GM21515 (cell line): ENCODE results near the gene NTN1.

Source experiments
- ATAC-seq: cut with Tn5 transposase; IDR thresholded peaks from one replicate; pipeline ENCODE4 v1.9.1; 2021; ENCODE audit not compliant: unreplicated experiment

The NTN1 gene

DNA sequence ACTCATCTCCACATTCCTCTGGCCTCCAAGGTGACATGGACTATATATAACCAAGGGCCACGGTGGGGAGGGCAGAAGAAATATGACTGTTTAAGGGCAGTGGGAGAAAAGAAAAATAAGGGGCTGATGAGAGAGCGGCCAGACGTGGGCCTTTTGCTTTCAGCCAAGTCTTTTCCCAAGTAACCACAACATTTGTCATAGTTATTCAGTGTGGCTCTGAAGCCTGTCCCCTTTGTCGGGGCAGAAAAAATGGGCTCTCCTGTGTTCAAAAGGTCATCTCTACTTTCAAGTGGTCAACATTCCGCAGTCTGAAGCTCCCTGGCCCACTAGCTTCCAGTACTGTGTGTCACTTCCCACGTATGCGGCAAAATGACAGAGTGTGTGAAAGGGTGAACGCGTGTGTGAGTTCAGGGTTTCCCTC, 245.4 kb downstream of the NTN1 start:
- no peak for ATAC-seq

DNA sequence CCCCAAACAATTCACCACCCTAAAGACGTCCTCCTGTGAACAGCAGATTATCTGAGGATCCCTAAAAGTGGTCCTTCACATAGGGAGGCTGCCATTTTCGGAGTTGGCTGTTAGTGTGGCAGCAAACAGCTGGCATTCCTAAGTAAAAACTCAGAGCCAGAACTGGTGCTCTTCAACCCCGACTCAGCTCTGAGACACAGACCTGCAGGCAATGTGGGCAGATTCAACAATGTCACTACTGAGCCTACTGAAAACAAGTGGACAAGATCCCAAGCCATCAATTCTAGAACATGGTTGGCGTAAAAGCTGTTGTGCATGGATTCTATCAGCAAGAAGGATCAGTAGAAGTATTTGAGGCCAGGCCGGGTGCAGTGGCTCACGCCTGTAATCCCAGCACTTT, 247.2 kb downstream of the NTN1 start:
- no peak for ATAC-seq

DNA sequence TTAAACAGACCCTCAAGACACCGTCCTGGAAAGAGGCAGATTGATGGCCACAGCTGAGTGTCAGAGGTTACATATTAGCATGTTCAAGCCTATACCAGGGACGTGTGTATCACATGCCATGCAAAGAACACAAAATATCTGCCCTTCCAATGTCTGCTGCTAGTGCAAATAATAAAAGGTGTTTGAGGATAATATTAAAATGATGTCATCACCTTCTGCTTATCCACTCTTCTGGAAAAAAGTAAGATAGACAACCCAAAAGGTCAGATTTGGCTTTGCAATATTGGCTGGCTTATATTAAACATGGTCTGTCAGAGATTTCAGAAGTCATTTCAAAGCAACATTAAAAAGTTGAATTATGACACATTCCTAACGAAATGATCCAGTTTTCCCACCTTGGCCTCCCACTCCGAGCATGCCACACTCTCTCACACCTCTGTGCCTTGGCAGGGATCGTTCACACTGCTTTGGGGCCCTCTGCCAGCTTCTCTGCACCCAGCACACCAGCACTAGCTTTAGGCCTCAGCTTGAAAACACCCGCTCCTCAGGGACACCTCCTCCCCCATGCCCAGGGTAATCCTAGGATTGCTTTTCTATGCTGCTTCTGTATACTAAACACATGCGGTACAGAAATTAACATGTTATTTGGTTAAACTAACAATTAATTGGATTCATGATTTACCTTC, 248.2 kb downstream of the NTN1 start:
- ATAC-seq: no peak

DNA sequence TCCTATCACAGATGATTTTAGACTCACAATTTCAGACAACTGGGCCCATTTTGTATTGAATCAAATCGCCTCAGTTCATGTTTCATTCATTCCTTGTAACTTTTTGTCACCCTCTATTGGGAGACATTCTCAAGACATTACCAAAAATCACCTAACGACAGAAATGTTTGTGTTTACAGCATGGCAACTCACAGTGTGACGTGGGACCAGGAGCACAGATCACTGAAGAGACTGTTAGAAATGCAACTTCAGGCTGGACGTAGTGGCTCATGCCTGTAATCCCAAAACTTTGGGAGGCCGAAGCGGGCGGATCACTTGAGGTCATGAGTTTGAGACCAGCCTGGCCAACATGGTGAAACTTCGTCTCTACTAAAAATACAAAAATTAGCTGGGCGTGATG, 249.6 kb downstream of the NTN1 start:
- no peak for ATAC-seq

DNA sequence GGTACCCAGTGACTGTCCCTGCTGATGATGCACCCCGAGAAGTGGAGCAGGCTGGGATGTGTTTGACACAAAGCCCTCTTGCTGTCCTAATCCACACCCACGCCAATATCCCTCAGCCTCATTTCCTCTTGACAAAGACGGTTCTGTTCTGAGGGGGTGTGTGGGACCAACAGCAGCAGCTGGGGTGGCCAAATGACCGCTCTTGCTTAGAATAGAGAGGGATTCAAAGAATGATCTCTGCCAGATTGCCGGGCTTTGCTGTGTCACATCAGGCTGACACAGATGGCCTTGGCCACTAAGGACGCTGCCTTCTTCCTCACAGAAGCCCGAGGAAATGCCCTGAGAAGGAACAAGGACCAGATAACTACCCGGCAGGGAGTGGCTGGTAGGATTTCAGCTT, 250.7 kb downstream of the NTN1 start:
- no peak for ATAC-seq

DNA sequence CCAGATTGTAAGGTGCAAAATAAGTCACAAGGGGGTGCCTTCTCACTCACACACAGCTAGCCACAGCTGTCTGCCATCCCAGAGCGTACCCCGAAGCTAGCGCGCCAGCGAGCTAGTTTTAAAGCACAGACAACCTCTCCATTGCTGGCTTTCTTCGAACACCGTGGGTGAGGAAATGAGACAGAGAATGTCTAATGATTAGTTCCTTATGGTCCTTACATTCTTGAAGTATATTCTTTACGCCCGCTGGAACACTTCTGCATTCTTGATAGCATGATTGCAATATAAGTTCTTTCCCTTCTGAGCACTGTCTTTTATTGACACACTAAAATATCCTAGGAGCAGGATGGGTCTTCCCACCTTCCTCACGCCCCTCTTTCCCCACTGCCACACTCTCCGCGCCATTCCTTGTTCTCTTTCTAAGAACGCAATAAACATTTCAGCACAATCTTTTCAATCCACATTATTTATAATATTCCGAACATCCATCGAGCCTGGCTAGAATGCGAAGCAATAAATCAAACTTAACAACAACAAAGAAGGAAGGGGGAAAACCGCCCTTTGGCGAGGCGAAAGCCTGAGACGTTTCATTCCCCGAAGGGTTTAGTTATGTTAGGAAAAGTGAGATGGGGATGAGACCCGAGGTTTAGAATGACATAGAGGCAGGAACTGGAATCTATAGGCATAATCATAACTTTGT, 251.3 kb downstream of the NTN1 start:
- ATAC-seq: no peak

DNA sequence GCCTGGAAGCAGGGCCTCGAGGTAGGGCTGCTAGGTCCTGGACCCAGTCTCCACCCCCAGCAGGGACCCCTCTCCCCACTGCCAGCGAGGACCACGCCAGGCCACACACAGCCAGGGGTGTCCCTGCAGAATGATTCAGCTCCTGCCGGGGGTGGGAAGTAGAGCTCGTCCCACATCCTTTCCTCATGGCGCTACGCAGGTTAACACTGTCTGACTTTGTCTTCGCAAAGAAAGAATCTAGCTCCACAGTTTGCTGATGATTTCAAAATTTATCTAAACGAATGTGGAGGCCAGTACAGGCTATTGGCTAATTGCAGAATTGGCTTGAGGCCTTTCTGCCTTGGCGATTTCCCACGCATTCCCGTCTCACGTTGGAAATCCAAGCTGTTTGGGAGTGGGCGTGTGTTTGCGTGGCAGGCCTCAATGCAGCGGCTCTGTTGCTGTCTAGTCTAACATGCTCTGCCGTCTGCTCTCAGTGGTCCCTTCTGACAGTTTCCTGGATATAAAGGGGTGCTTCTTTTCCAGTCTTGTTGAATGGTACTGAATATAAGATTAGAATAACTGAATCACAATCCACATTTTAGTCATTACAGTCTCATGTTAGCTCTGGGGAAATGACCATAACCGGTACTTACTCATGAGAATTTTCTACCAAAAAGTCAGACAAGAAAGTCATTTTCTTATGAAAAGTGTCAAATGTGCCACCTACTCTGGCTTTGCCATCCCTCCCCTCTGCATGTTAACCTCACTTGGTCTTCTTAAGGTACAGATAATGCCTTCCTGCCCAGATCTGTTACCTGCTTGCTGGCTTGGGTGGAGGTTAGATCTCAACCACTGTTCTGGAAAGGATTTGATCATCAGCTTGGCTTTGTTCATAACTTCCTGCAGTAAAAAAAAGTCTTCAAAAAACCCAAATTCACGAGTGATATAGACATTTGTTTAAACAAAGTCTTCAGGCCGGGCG, 252.4 kb downstream of the NTN1 start:
- ATAC-seq: no peak

DNA sequence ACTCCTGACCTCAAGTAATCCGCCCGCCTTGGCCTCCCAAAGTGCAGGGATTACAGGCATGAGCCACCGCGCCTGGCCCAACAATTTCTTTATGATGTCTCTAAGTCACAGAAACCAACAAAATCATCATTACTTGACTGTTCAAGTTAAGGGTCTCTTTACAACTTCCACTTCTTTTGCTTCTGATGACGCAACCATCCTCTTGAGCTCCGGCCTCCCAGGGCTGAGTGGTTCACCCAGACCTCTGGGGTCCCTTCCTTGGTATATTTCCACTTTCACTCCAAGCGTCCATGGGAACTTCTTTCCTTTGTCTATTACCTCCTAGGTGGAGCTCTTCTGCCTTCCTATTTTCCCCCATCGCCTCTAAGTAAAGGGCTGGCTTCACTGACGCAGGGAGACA, 253.7 kb downstream of the NTN1 start:
- no peak for ATAC-seq

DNA sequence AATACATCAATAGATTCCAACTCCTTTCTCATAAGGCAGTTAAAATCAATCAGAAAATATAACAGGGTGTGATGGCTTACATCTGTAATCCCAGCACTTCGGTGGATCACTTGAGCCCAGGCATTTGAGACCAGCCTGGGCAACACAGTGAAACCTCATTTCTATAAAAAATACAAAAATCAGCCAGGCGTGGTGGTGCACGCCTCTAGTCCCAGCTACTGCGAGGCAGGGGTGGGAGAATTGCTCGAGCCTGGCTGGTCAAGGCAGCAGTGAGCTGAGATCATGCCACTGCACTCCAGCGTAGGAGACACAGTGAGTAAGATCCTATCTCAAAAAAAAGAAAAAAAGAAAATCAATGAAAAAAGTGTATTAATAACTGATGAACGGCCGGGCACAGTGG, 258.6 kb downstream of the NTN1 start:
- no peak for ATAC-seq

DNA sequence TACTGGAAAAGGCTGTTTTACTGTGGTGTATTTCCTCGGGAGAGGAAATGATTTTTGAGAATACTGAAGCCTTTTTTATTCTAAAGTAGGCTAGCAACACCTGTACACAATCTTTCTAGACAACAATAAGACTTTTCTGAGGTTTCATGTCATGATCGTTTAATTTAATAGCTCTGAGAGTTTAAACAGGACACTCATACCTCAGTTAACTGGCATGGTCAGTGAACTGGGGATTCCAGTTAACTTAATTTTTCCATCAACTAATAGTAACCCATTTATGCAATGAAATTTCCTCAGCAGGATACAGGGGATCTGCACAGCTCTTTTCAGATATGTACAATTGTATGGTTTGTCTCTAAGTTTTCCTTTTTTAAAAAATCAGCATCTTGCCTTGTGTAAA, 262.6 kb downstream of the NTN1 start:
- no peak for ATAC-seq

DNA sequence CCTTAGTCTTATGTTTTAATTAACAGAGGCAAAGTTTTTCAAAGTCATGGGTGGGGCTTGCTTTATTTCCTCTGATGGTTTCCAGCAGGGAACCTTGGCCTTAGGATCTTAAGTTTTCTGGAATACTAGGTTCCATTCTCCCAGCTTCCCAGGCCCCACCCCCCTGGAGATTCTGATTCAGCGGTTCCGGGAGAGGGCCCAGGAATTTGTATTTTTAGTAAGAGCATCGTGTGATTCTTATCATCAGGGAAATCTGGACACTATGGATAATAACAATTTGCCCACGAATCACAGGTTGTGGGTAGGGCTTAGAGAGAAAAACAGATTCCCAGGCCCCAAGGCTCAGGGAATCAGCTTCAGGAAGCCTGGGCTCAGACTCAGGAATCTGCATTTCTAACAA, 263.6 kb downstream of the NTN1 start:
- no peak for ATAC-seq

DNA sequence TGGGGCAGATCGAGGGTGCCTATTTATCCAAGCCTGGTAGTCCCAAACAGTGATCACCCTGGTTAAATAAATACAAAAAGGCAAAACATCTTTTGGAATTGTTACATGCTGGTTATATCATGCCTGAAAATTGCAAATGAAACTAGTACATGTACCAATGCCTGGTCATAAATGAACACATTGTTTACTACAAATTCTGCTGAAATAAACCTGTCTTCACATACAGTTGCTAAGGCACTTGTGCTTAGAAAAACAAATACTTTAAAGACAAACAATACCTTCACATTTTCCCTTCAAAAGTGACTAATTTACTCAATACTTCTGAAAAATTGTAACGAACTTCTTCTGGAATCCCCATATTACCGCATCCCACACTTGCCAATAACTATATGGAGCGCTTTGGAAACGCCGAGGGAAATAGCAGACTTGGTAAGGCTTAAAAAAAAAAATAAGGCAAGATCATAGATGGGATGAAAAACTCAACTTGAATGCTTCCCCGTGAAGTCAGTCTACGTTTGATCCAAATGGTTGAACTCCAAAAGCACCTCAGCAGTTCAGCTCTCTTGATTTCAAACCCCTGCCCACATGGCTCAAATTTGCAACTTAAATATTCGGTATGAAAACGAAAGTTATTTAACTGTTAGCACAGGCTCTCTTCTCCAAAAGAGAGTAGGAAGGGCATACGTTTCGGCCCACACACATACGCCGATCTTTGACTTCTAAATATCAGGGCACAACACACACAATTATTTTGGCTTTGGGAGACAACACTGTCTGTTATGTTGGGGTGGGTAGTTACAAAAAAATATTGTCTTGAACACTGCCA, 264.5 kb downstream of the NTN1 start:
- no peak for ATAC-seq

DNA sequence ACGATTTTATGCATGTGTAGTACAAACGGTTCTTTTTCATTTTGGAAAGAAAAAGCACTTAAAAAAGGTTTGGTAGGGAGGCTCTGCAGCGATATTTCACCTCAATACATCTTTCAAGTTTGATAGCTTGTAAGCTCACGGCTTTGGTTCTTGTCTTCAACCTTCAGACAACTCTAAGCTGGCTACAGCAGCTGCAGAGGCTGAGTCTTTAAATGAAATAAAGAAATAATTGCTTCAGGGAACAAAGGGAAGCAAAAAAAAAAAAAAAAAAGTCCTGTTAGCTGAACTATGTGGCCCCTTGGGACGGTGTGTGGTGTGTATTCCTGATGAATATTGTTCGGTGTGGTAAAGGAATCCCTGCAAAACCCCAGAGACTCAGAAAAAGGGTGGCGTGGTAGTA, 265.1 kb downstream of the NTN1 start:
- ATAC-seq: no peak

DNA sequence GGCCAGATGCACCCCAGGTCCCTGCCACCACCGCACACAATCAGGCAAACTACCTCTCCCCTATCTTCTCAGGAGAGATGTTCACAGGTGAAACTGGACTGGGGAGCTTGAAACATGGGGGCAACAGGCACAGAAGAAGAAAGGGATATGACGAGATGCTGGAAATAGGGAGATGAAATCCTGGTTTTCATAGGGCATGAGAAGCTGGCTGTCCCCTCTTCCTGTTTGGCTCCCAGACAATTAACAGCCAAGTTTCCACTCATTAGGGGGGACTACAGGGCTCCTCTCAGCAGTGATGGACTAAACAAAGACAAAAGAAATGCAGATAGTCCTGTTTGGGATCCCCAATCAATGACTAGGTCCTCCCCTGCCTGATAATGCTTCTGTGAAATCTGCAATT, 266.0 kb downstream of the NTN1 start:
- ATAC-seq: no peak

DNA sequence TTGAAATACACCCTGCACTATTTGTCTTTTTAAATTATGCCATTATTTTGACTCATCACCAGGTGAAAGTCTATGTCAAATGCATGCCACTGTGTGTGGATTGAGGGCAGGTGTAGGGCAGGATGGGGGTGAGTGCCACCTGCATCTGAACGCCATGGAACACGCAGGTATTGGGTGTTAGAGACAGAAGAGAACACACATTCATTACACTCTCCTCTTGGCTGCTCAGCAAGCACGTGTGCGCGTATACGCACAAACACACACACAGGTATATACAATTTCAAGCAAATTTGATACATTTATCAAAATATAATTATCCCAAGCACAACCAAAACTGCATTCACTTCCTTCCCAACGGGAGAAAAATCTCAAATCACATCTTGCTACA, 268.9 kb downstream of the NTN1 start:
- ATAC-seq: no peak

DNA sequence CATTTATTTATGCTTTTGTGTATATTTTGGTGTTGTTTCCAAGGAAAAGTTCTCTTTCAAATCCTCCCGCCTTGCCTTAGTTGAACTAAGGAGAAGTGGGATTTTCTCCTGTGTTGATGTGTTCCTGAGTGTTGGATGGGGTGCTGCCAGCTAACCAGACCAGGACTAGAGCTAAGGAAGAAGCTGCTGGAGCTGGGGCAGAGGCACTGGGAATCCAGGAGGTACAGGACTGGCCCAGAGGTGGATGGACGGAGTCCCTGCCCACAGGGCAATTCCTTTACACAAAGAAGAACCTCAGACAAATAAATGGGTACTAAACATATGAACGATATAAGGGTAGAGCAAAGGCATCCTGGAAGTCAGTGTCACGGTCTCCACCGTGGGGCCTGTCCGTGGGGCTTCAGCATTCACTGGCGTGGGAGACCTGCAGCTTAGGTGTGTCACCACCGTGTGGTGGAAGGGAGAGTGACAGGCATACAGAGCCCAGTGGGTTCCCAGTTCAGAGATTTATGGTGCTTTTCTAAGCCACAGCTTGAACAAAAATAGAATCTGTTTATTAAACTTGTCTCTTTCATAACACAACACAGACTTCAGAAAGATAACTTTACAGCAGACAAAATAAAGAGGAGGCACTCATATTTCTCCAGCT, 270.7 kb downstream of the NTN1 start:
- no peak for ATAC-seq

DNA sequence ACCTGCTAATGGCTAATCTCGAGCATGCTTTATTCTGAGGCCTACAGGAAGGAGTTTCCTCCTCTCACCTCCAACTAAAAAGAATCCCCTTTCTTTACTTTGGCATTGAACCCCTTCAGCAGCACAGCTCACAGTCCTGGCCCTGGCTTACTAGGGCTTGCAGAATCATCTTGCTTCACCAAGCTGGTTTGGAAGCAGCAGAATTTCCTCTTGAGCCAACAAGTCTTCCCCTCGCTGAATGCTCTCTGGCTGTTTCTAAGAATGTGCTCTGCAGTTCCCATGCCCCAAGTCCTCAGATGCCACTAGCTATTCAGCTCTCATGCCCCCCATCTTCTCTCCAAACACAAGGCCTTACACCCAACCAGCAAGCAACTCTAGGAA, 271.2 kb downstream of the NTN1 start:
- ATAC-seq: no peak
